Putamen (tissue), 1 donor: ENCODE results near the gene DNAH10.
"Not testable (repeated sequence)": the region's sequence is repeated elsewhere in the genome, so short reads cannot be mapped to it uniquely, and the experiment has no call there.

Experiments used
- DNase-seq: peaks from one replicate; pipeline ENCODE4 v3.0.0-alpha.2; 2016; ENCODE audit warnings: low spot score

Gene DNAH10

DNA sequence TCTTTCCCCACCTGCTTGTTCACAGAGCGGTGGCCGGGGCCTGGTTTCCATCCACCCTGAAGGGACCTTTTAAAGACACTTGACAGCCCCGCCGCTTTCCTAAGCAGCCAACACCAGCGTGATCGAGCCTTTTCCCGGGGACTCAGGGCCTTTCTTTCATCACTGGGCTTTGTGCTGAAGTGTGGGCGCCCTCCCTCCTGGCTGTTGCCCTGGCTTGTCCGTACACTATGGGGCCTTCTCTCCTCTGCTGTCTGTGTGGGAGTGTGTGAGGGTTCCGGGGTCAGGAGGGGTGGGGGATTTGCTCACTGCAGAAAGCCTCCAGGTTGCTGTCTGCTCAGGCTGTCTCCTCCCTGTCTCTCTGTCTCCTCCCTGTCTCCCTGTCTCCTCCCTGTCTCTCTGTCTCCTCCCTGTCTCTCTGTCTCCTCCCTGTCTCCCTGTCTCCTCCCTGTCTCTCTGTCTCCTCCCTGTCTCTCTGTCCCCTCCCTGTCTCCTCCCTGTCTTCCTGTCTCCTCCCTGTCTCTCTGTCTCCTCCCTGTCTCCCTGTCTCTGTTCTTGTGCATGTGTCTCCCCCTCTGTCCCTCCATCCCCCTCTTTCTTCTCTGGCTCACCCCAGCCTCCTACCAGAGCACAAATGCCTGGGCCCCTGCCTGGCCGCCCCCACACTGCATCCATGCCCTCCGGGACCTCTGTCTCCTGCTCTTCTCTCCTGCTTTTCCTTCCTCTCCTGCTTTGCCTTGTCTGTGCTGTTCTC is 145.8 kb downstream of the DNAH10 start:
- no peak for DNase-seq

DNA sequence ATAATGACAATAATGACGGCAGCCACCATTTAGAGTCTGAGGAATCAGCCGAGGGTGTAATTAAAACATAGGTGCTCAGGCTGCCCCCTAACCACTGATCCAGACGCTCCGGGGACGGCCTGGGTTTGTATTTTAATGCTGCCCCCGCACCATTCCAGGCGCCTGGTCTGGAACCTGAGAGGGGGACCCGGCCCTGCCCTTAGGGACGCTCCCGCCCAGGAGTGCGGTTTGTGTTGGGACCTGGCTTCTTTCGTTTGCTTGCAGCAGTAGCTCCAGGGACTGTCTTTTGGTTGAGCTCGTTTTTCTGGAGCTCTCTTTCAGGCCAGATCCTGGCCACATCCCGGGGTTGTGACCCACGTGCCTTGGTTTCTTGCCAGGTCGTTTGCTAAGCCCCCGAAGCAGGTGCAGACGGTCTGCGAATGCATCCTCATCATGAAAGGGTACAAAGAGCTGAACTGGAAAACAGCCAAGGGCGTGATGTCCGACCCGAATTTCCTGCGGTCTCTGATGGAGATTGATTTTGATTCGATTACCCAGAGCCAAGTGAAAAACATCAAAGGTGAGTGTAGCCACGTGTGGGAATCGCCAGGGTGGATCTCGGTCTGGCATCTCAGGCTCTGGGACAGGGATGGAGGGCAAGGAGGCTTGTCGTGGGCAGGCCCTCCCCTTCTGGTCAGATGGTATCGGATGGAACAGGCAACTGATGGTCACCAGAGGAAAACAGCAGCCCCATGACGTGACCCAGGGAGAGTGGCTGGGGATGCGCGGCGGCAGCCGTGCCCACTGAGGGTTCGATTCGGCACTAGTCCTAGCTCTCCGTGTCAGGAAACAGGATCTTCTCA is 147.0 kb downstream of the DNAH10 start:
- no peak for DNase-seq

DNA sequence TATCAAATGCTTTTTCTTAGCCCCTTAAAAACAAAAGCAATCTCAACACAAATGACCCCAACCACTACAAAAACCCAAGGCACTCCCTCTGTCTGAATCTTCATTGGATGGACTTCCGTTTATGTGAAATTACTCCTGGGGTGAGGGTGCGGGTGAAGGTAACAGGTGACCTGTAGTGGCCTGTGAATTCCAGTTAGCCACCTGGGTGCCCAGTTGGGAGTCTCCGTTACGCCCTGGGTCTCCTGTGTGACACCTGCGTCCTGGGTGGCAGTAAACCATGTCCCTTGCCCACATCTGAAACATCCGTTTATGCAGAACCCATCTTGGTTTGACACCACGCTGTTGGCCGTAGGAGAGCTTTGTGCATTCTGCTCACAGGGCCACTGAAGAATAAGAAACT is 148.0 kb downstream of the DNAH10 start:
- DNase-seq, result no peak

DNA sequence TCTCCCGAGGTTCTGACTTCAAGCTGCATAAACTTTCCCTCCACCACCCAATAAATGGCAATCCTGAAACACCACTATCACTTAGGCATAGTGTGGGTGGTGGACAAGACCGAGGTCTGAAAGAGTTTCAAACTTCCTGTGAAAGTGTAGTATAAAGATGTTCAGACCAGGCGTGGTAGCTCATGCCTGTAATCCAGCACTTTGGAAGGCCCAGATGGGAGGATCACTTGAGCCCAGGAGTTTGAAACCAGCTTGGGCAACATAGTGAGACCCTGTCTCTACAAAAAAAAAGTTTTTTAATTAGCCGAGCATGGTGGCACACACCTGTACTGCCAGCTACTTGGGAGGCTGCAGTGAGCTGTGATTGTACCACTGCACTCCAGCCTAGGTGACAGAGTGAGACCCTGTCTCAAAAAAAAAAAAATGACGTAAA is 148.7 kb downstream of the DNAH10 start:
- no peak for DNase-seq

DNA sequence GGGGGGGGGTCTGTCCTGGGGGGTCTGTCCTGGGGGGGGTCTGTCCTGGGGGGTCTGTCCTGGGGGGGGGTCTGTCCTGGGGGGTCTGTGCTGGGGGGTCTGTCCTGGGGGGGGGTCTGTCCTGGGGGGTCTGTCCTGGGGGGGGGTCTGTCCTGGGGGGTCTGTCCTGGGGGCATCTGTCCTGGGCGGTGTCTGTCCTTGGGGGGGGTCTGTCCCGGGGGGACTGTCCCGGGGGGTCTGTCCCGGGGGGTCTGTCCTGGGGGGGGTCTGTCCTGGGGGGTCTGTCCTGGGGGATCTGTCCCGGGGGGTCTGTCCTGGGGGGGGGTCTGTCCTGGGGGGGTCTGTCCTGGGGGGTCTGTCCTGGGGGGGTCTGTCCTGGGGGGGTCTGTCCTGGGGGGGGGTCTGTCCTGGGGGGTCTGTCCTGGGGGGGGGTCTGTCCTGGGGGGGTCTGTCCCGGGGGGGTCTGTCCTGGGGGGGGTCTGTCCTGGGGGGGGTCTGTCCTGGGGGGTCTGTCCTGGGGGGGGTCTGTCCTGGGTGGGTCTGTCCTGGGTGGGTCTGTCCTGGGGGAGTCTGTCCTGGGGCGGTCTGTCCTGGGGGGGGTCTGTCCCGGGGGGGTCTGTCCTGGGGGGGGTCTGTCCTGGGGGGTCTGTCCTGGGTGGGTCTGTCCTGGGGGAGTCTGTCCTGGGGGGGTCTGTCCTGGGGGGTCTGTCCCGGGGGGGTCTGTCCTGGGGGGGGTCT is 149.7 kb downstream of the DNAH10 start:
- DNase-seq, result not testable (repeated sequence)

DNA sequence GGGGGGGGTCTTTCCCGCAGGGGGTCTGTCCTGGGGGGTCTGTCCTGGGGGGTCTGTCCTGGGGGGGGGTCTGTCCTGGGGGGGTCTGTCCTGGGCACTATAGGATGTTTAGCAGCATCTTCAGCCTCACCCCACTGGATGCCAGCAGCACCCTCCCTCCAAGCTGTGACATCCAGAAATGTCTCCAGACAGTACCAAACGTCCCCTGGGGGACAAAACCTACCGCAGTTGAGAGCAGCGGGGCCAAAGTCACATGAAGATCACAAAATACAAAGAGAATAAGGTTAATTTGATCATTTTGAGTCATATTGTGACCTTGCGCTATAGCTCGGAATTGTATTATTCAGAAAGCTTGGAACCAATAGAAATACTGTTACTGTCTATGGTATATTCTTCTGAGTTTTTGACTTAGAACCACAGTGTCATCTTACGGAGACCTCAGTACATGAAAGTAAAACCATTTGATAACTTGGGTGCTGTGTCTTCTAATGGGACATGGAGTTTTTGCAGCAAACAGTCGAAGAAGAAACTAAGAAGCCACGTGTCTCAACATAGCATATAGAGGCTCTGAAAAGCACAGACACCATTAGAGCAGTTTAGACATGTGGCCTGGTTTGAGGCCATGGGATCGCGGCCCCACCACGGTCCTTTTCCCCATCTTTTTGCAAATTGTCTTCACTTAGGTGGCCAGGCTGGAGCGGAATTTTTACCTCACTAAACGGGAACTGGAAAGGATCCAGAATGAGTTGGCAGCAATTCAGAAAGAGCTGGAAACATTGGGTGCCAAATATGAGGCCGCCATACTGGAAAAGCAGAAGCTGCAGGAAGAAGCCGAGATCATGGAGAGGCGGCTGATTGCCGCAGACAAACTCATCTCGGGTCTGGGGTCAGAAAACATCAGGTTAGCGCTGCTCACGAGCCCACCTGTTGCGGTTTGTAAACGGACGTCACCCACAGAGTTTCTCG is 150.6 kb downstream of the DNAH10 start:
- no peak for DNase-seq

DNA sequence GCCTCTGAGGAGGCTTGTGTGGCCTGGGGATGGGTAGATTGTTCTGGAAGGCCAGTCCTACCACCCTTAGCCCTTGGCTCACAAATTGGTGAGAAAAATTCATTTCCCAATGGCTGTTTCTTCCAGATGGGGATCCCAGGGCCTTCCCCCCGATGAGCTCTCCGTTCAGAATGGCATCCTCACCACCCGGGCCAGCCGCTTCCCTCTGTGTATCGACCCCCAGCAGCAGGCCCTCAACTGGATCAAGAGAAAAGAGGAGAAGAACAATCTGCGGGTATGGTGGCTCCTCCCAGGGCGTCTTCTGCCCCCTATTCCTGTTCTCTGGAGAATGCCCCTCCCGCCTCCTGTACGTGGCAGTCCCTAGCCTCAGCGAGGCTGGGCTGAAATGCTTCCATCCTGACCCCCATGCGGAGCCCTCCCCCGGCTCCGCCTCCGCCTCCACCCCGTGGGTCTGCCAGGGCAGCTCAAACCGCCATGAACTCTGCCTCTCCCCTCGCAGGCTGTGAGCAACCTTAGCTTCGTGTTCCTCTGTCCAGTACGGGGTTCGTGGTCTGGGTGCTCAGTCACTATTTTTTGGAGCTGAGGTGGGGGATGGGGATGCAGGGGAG is 152.7 kb downstream of the DNAH10 start:
- DNase-seq, result no peak

DNA sequence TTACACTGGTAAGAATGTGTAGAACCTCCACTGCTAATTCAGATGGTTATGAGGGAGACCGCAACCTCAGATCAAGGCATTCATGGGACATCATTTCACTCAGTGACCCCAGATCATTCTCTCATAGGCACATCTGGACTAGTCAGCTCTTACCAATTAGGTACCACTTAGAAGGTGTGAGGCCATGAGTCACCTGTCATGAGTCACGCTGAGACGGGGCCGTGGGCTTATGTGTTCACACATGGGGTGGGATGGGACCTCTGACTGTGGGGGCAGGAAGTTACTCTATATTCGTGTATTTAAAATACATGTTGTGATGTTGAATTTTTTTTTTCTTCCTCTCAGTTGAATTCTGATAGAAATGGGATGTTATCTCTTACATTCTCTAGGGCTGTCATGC is 154.6 kb downstream of the DNAH10 start:
- DNase-seq, result no peak

DNA sequence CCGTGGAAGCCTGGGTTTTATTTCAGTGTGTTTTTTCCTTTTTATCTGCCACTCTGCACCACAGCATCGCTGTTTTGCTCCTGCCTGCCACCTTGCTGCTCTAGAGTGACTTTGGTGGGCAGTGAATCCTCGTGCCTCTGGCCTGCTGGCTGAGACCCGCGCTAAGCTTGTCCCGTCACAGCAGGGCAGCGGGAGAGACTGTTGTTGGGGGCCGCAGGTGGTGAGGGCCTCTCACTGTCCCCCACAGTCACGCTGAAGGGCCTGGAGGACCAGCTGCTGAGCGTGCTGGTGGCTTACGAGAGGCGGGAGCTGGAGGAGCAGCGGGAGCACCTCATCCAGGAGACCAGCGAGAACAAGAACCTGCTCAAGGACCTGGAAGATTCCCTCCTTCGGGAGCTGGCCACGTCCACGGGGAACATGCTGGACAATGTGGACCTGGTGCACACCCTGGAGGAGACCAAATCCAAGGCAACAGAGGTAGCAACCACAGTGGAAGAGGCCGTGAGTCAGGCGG is 155.3 kb downstream of the DNAH10 start:
- DNase-seq, result no peak

DNA sequence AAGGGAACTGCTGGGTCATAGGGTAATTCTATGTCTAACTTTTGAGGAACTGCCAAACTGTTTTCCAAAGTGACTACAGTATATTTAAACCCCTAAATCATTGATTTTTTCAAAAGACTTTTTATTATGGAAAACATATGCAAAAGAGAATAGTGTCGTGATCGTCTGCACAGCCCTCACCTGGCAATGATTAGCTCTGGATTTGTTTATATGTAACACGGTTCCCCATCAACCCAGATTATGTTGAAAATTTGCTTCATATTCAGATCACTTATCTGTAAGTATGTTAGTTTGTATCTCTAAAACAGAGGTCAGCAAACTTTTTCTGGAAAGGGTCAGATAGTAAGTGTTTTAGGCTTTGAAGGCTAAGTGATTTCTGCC is 157.9 kb downstream of the DNAH10 start:
- no peak for DNase-seq

DNA sequence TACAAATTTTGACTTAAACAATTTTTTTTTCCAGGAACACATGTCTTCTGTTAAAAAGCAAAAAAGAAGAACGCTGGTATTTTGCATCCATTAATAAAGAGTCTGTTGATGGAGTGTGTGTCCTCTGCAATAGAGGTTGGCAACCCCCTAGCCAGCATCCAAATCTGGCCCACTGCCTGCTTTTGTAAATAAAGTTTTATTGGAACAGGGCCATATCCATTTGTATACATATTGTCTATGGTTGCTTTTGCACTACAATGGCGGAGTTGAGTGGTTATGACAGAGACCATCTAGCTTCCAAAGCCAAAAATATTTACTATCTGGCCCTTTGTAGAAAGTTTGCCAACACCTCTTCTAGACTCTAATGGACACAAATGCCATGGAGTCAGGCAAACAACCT is 160.9 kb downstream of the DNAH10 start:
- DNase-seq, result no peak

DNA sequence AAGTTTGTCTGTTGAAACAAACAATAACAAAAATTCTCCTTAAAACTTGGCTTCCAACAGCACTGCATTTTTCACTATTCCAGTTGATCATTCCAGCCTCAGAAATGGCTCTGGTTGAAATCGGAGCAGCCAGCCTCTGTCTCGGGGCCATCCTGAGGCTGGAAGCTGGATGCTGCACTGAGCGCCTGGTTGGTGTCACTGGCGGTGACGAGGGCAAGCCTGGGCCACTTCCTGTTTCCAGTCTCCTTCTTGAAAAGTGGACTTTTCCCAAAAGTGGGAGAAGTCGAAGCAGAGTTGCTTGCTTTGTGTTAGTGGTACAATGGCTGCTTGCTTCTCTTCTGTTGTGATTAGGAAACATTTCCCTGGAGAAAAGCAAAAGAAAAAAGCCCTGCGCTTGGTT is 161.8 kb downstream of the DNAH10 start:
- DNase-seq, result no peak

DNA sequence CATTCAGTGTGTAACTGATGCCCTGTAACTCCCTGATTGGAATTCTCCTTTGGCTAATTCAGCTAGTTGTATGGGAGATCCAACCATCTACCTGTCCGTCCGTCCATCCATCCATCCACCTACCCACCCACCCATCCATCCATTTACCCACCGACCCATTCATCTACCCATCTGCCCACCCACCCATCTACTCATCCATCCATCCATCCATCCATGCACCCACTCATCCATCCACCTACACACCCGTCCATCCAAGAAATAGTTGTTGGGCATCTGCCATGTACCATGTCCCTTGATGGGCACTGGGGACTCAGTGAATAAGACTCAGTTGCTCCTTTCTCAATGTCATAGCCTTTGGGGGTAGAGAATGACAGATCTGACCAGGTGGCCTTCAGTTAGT is 162.4 kb downstream of the DNAH10 start:
- DNase-seq, result no peak

DNA sequence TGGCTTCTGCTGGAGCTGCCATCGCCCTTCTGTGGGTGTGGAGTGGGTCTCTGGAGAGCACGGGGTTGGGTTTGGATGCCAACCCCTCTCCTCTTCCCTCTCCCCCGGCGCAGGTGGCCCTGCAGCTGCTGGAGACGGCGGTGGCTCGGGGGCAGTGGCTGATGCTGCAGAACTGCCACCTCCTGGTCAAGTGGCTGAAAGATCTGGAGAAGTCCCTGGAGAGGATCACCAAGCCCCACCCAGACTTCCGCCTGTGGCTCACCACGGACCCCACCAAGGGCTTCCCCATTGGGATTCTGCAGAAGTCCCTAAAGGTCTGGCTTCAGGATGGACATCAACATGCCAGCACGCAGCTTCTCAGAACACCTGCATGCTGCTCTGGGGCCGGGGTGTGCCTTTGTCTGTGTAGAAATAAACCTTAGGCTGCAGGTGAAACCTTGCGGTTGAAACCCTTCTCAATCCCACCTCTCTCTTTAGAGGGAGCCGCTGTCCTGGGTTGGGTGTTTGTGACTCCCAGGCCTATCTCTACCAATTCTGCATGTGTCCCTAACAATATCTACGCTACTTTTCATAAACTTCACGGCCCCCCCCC is 166.3 kb downstream of the DNAH10 start:
- no peak for DNase-seq

DNA sequence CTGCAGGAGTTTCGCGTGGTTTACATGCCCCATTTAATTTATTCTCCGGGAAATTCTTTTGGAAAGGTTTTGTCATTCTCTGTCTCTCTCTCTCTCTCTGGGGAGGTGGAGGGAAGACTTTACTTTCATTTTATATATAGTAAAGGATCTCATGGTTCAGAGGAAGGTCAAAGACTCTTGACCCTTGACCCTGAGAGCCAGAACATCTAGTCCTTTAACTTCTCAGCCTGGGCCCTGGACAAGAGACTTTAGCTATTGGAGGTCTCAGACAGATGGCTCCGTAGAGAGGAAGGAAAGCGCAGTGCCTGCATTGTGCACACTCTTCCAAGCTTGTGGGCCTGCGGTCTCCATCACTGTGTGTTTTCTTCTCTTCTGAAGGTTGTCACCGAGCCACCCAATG is 166.8 kb downstream of the DNAH10 start:
- no peak for DNase-seq

DNA sequence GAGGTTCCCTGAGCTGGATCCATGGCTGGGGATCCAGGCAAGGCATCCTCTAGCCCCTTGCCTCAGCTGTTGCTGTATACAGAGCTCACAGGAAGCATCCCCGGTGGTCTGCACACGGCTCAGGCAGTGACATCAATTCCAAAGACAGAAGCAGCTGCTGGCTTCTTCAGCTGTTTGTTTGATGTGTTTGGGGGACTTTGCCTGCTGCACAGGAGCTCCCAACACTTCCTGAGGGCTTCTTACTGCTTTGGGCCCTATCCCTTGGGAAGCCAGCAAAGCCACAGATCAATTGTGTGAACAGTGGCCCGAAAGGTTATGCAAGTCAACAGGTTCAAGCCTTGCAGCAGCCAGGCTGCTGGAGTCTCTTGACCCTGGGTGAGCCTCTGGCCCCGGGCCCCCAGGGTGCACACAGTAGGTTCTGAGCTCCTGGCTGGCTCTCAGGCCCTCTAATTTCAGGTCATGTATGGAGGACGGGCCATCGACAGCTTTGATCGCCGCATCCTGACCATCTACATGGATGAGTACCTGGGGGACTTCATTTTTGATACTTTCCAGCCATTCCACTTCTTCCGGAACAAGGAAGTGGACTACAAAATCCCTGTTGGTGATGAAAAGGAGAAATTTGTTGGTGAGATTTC is 168.0 kb downstream of the DNAH10 start:
- DNase-seq, result no peak

DNA sequence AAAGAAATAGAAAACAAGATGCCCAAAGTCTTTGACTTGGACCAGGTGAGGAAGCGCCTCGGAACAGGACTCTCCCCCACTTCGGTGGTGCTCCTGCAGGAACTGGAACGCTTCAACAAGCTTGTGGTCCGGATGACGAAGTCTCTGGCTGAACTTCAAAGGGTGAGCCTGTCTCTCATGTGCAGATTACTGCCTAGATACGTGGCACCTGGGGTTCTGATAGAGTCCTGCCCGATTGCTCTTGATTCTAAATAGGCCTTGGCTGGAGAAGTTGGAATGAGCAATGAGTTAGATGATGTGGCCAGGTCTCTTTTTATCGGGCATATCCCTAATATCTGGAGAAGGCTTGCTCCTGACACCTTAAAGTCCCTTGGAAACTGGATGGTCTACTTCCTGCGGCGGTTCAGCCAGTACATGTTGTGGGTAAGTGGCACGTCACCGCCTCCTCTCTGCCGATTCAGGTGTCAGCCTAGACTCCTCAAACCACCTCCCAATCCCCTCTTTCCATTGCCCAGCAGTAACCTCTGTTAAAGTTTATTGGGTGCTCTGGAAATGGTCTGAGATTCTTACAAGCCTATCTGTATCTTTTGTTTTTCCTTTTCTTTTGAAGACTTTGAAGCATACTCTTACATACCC is 169.7 kb downstream of the DNAH10 start:
- DNase-seq, result no peak

DNA sequence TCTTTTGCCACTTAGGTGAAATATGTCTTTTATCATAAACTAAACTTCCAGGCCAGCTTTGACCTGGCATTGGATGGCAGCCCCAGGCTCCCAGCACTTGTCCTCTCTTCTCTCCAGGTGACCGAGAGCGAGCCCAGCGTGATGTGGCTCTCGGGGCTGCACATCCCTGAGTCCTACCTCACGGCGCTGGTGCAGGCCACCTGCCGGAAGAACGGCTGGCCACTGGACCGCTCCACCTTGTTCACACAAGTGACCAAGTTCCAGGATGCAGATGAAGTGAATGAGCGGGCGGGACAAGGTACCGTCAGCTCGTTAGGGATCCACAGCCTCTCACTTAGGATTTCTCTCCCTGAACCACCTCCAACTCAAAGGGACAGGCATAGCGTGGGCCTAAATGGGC is 171.1 kb downstream of the DNAH10 start:
- no peak for DNase-seq

DNA sequence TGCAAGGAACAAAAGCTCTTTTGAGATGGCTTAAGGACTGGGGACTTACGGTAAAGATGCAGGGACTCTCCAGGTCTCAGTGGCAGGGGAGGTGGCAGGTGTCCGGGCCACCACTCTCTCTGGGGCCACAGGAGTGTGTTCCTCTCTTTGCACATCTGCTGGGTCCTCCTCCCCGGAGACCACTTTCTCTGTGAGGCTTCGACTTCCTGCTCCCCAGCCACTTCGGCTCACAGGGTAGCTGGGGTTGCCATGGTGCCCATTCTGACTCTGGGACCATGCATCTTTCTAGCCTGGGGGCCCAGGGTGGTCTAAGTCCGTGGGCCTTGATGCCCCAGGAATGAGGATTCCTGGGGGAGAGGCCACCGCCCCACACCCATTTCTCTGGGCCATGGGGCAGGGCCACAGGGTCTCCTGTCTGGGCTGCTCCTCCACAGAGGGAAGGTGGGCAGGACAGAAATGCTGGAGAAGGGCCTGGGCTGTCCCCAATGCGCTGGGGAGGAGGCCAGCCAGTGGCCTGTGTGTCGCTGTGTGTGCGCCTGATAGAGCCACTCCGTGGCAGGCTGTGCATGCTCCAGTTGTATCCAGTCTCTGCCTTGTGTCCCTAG is 172.0 kb downstream of the DNAH10 start:
- no peak for DNase-seq
